H9 (cell line): ENCODE results near the gene PUDP. TPM values are rescaled to one million over a fixed set of nuclear protein-coding genes. Genes with fewer than 3 reads are reported as not detected.

Experiments used
- DNase-seq: peaks from one replicate; pipeline ENCODE4 v3.0.0-alpha.2; 2017
- H2AFZ ChIP-seq: one replicate; pipeline ENCODE4 v1.6.1; 2013; ENCODE audit warnings: mild to moderate bottlenecking, low read length, control low read depth, moderate library complexity
- H2AK5ac ChIP-seq: 2 replicates; pipeline ENCODE4 v1.6.1; 2013; ENCODE audit warnings: low read length, control low read depth, mixed read lengths; ENCODE audit not compliant: insufficient read length
- H2BK120ac ChIP-seq: one replicate; pipeline ENCODE4 v1.6.1; 2013; ENCODE audit warnings: low read depth, mild to moderate bottlenecking, low read length, control low read depth, inconsistent platforms; ENCODE audit not compliant: poor library complexity, severe bottlenecking
- H2BK12ac ChIP-seq: 2 replicates; pipeline ENCODE4 v1.6.1; 2013; ENCODE audit warnings: low read length, control low read depth, mixed read lengths, low read depth; ENCODE audit not compliant: insufficient read length
- H2BK15ac ChIP-seq: 2 replicates; pipeline ENCODE4 v1.6.1; 2013; ENCODE audit warnings: low read depth, low read length, control low read depth
- H2BK20ac ChIP-seq: one replicate; pipeline ENCODE4 v1.6.1; 2013; ENCODE audit warnings: low read depth, mild to moderate bottlenecking, low read length, control low read depth, inconsistent platforms; ENCODE audit not compliant: poor library complexity, severe bottlenecking
- H2BK5ac ChIP-seq: 2 replicates; pipeline ENCODE4 v1.6.1; 2013; ENCODE audit warnings: low read length, control low read depth, mixed read lengths; ENCODE audit not compliant: insufficient read length
- H3K14ac ChIP-seq: 2 replicates; pipeline ENCODE4 v1.6.1; 2013; ENCODE audit warnings: low read length, control low read depth; ENCODE audit not compliant: insufficient read depth
- H3K18ac ChIP-seq: 2 replicates; pipeline ENCODE4 v1.6.1; 2013; ENCODE audit warnings: low read depth, mild to moderate bottlenecking, mixed read lengths, low read length, control low read depth; ENCODE audit not compliant: insufficient read length
- H3K23ac ChIP-seq: 2 replicates; pipeline ENCODE4 v1.6.1; 2013; ENCODE audit warnings: low read length, control low read depth, mixed read lengths, low read depth; ENCODE audit not compliant: insufficient read length
- H3K23me2 ChIP-seq: 2 replicates; pipeline ENCODE4 v1.6.1; 2013; ENCODE audit warnings: low read depth, mild to moderate bottlenecking, mixed read lengths, low read length, control low read depth; ENCODE audit not compliant: insufficient read length, poor library complexity, severe bottlenecking
- H3K27ac ChIP-seq: 2 replicates; pipeline ENCODE4 v1.5.1; 2013; ENCODE audit warnings: low read length, control low read depth, mixed read lengths, low read depth; ENCODE audit not compliant: insufficient read length
- H3K27me3 ChIP-seq: 2 replicates; pipeline ENCODE4 v1.6.1; 2013; ENCODE audit warnings: low read length, control low read depth, inconsistent platforms; ENCODE audit not compliant: insufficient read depth
- H3K4ac ChIP-seq: 2 replicates; pipeline ENCODE4 v1.6.1; 2013; ENCODE audit warnings: low read depth, mild to moderate bottlenecking, control low read depth, inconsistent platforms, low read length, moderate library complexity
- H3K4me1 ChIP-seq: 2 replicates; pipeline ENCODE4 v1.6.1; 2013; ENCODE audit warnings: low read length, control low read depth, inconsistent platforms; ENCODE audit not compliant: insufficient read depth
- H3K4me2 ChIP-seq: 2 replicates; pipeline ENCODE4 v1.6.1; 2013; ENCODE audit warnings: low read length, control low read depth, mixed read lengths; ENCODE audit not compliant: insufficient read length, insufficient read depth
- H3K56ac ChIP-seq: 2 replicates; pipeline ENCODE4 v1.6.1; 2013; ENCODE audit warnings: low read depth, mild to moderate bottlenecking, mixed read lengths, low read length, control low read depth; ENCODE audit not compliant: insufficient read length
- H3K79me1 ChIP-seq: 2 replicates; pipeline ENCODE4 v1.6.1; 2013; ENCODE audit warnings: low read depth, mild to moderate bottlenecking, moderate library complexity, low read length, control low read depth, inconsistent platforms; ENCODE audit not compliant: insufficient read depth, poor library complexity, severe bottlenecking
- H3K79me2 ChIP-seq: 2 replicates; pipeline ENCODE4 v1.6.1; 2013; ENCODE audit warnings: low read length, control low read depth, inconsistent platforms; ENCODE audit not compliant: insufficient read depth
- H3K9ac ChIP-seq: 2 replicates; pipeline ENCODE4 v1.6.1; 2013; ENCODE audit warnings: low read length, control low read depth, mixed read lengths; ENCODE audit not compliant: insufficient read length; ENCODE audit errors: extremely low read depth
- H3K9me3 ChIP-seq: one replicate; pipeline ENCODE4 v1.6.1; 2013; ENCODE audit warnings: low read depth, low read length, inconsistent platforms; ENCODE audit not compliant: control insufficient read depth
- H3T11ph ChIP-seq: one replicate; pipeline ENCODE4 v1.6.1; 2013; ENCODE audit warnings: mild to moderate bottlenecking, low read length, control low read depth, inconsistent platforms
- H4K20me1 ChIP-seq: one replicate; pipeline ENCODE4 v1.6.1; 2013; ENCODE audit not compliant: control insufficient read depth, insufficient read length, insufficient read depth
- H4K5ac ChIP-seq: 2 replicates; pipeline ENCODE4 v1.6.1; 2013; ENCODE audit warnings: low read depth, mild to moderate bottlenecking, mixed read lengths, low read length, control low read depth; ENCODE audit not compliant: insufficient read length
- H4K8ac ChIP-seq: replicated peaks from 2 replicates; pipeline ENCODE4 v1.6.1; 2013; ENCODE audit warnings: low read length, control low read depth, mixed read lengths, low read depth; ENCODE audit not compliant: insufficient read length
- H4K91ac ChIP-seq: 2 replicates; pipeline ENCODE4 v1.6.1; 2013; ENCODE audit warnings: low read depth, mild to moderate bottlenecking, moderate library complexity, mixed read lengths, low read length, control low read depth; ENCODE audit not compliant: insufficient read length
- H3K27ac Mint-ChIP-seq, 3 experiments: 2 replicates in 2 of 3; 3 replicates in 1 of 3; pipeline ENCODE4 v1.8.0; 2020 to 2021; ENCODE audit warnings: mixed read lengths in 3 of 3, mild to moderate bottlenecking in 1 of 3, moderate library complexity in 1 of 3
- H3K27me3 Mint-ChIP-seq: 2 replicates; pipeline ENCODE4 v1.8.0; 2021; ENCODE audit warnings: low read depth, mild to moderate bottlenecking, moderate library complexity, mixed read lengths
- H3K36me3 Mint-ChIP-seq, 3 experiments: 2 replicates in 2 of 3; 3 replicates in 1 of 3; pipeline ENCODE4 v1.8.0; 2020 to 2021; ENCODE audit warnings: low read depth in 3 of 3, mixed read lengths in 3 of 3; ENCODE audit not compliant: insufficient read depth in 1 of 3
- H3K4me1 Mint-ChIP-seq, 2 experiments: 2 replicates each; pipeline ENCODE4 v1.8.0; 2020; ENCODE audit warnings: mixed read lengths in 2 of 2
- H3K4me3 Mint-ChIP-seq, 2 experiments: 2 replicates in 1 of 2; 3 replicates in 1 of 2; pipeline ENCODE4 v1.8.0; 2020 to 2021; ENCODE audit warnings: mild to moderate bottlenecking in 2 of 2, mixed read lengths in 2 of 2, moderate library complexity in 1 of 2
- H3K9me3 Mint-ChIP-seq, 2 experiments: 2 replicates in 1 of 2; 3 replicates in 1 of 2; pipeline ENCODE4 v1.8.0; 2020; ENCODE audit warnings: mild to moderate bottlenecking in 2 of 2, mixed read lengths in 2 of 2, moderate library complexity in 1 of 2
- CTCF ChIP-seq: fragments of 200-600 bp; sonication (generic); conservative IDR thresholded peaks from 3 replicates; pipeline ENCODE4 v1.8.0; 2021; ENCODE audit warnings: antibody characterized with exemption, mild to moderate bottlenecking
- WGBS: extraction: QIAGEN DNeasy Blood & Tissue Kit; methylation state at CpG from one replicate; pipeline ENCODE4 v1.1.7; 2013; ENCODE audit warnings: missing lambda C conversion rate, low lambda C conversion rate, mixed read lengths; ENCODE audit not compliant: insufficient read length; ENCODE audit errors: extremely low coverage; 5-methylcytosine and 5-hydroxymethylcytosine counted together
- total RNA-seq: library from RNA; stranded (reverse); gene quantifications from 2 replicates; pipeline ENCODE4 v1.2.1, GENCODE V29; 2021

Gene PUDP
- total RNA-seq, 1 experiment from 2014 or later = 46.3 TPM

GRCh38 chrX:7073336-7073735 lies 74.6 kb downstream of the PUDP start:
- no peak overlapping the region for H2AFZ ChIP-seq
- no peak overlapping the region for H3K4ac ChIP-seq
- H4K91ac ChIP-seq = no peak overlapping the region
- no peak overlapping the region for H3K23ac ChIP-seq
- no peak overlapping the region for H3T11ph ChIP-seq
- Mint-ChIP-seq H3K4me1 (peaks cover 21 to 28% of the 10 kb centered on the region in 2 experiments), H3K27me3 (no peaks in the 10 kb centered on the region), H3K4me3 (no peak overlapping the region), H3K27ac (peak overlapping the region in 2 of 3 experiments; percentile 41 to 42; a peak in 2 of 7 replicates), H3K36me3 (peaks cover 14 to 19% (median 18%) of the 10 kb centered on the region in 3 experiments; a peak in 6 of 7 replicates), H3K9me3 (no peaks in the 10 kb centered on the region; a peak in 1 of 5 replicates)
- TF ChIP-seq CTCF = no peak
- H3K9ac ChIP-seq = no peak overlapping the region
- H3K23me2 ChIP-seq = no peaks in the 10 kb centered on the region
- no peak overlapping the region for H2BK120ac ChIP-seq
- H2BK15ac ChIP-seq = no peak overlapping the region
- H4K8ac ChIP-seq = no peak overlapping the region
- no peak overlapping the region for H2BK12ac ChIP-seq
- no peak overlapping the region for H3K14ac ChIP-seq
- H3K27ac ChIP-seq = no peak overlapping the region
- no CpG with 5 or more reads among the region's 3 CpGs for WGBS
- H3K56ac ChIP-seq = no peak overlapping the region
- no peak overlapping the region for H3K4me2 ChIP-seq
- no peak overlapping the region for H2BK5ac ChIP-seq
- H3K18ac ChIP-seq = no peak overlapping the region
- no peak overlapping the region for H2BK20ac ChIP-seq
- H3K4me1 ChIP-seq = peaks cover 6% of the 10 kb centered on the region; the same call in 1 of the 2 replicates
- no peak for DNase-seq
- H3K79me1 ChIP-seq = no peaks in the 10 kb centered on the region
- H3K27me3 ChIP-seq = no peaks in the 10 kb centered on the region
- no peaks in the 10 kb centered on the region for H4K20me1 ChIP-seq
- H3K79me2 ChIP-seq = no peaks in the 10 kb centered on the region
- H4K5ac ChIP-seq = no peak overlapping the region
- no peak overlapping the region for H2AK5ac ChIP-seq
- no peaks in the 10 kb centered on the region for H3K9me3 ChIP-seq
